Breast epithelium (tissue), 3 donors: Measurements from ENCODE around the gene HEXIM2.

Experiments
- POLR2A ChIP-seq: fragments of 450-650 bp; IDR thresholded peaks from one replicate; pipeline ENCODE4 v1.6.1; 2016; ENCODE audit warnings: antibody characterized with exemption, mild to moderate bottlenecking, moderate library complexity
- POLR2AphosphoS5 ChIP-seq, 3 donors: sonication (generic); formaldehyde crosslinking; IDR thresholded peaks; one replicate each; pipeline ENCODE4 v1.6.1; 2017; ENCODE audit warnings: antibody characterized with exemption in 3 of 3
- TF ChIP-seq, protein P1 (sequence below), 3 donors: fragments of 450-650 bp; IDR thresholded peaks; one replicate each; pipeline ENCODE4 v1.5.1; 2016 to 2017; ENCODE audit warnings: antibody characterized with exemption in 3 of 3, mild to moderate bottlenecking in 3 of 3, moderate library complexity in 3 of 3

GRCh38 chr17:45162025-45162687 is 481 bp downstream of the HEXIM2 start:
- TF ChIP-seq POLR2A, result no peak
- TF ChIP-seq, protein P1, sequence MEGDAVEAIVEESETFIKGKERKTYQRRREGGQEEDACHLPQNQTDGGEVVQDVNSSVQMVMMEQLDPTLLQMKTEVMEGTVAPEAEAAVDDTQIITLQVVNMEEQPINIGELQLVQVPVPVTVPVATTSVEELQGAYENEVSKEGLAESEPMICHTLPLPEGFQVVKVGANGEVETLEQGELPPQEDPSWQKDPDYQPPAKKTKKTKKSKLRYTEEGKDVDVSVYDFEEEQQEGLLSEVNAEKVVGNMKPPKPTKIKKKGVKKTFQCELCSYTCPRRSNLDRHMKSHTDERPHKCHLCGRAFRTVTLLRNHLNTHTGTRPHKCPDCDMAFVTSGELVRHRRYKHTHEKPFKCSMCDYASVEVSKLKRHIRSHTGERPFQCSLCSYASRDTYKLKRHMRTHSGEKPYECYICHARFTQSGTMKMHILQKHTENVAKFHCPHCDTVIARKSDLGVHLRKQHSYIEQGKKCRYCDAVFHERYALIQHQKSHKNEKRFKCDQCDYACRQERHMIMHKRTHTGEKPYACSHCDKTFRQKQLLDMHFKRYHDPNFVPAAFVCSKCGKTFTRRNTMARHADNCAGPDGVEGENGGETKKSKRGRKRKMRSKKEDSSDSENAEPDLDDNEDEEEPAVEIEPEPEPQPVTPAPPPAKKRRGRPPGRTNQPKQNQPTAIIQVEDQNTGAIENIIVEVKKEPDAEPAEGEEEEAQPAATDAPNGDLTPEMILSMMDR (IDR thresholded peaks at IDR 0.05), result no peak
- no peak for TF ChIP-seq POLR2AphosphoS5 (IDR thresholded peaks at IDR 0.05)
